ENCODE measurements around the gene LRP4.

- no peak for TF ChIP-seq ZSCAN30 (tag by site-specific recombination; IDR thresholded peaks at IDR 0.05)
- TF ChIP-seq CTCF (tag by site-specific recombination; IDR thresholded peaks at IDR 0.05), result no peak
- no peak for TF ChIP-seq PATZ1 (tag by site-specific recombination; IDR thresholded peaks at IDR 0.05)
- no peak for TF ChIP-seq ZSCAN23 (tag by site-specific recombination; IDR thresholded peaks at IDR 0.05)
- no peak for TF ChIP-seq REST (tag by site-specific recombination; IDR thresholded peaks at IDR 0.05)
- no peak for TF ChIP-seq YY1 (tag by site-specific recombination; IDR thresholded peaks at IDR 0.05)
- TF ChIP-seq ZNF302 (tag by site-specific recombination; IDR thresholded peaks at IDR 0.05; ENCODE audit: low read depth), result no peak
- TF ChIP-seq ZNF513 (tag by site-specific recombination; IDR thresholded peaks at IDR 0.05), result no peak
- no peak for TF ChIP-seq FEZF1 (tag by site-specific recombination; IDR thresholded peaks at IDR 0.05)
- TF ChIP-seq ZNF529 (tag by site-specific recombination; IDR thresholded peaks at IDR 0.05; ENCODE audit: insufficient replicate concordance), result no peak
- no peak for TF ChIP-seq ZNF639 (tag by site-specific recombination; IDR thresholded peaks at IDR 0.05)
- no peak for TF ChIP-seq ZNF394 (tag by site-specific recombination; IDR thresholded peaks at IDR 0.05; ENCODE audit: borderline replicate concordance)
- no peak for TF ChIP-seq ZNF629 (tag by site-specific recombination; IDR thresholded peaks at IDR 0.05)
These were observed 11.7 kb downstream of the LRP4 start for GRCh38 chr11:46906609-46907041.

All from HEK293 (cell line).